WI38 (cell line): Measurements from ENCODE around the gene CASR.

ENCODE experiments used
- H3K4me3 ChIP-seq: 2 replicates; pipeline ENCODE4 v1.5.1; 2011; ENCODE audit warnings: low read depth, mild to moderate bottlenecking, control low read depth, low read length
- TF ChIP-seq, protein P1 (sequence below): IDR thresholded peaks from 2 replicates; pipeline ENCODE4 v1.5.1; 2012; ENCODE audit warnings: low read depth, mild to moderate bottlenecking, control low read depth, low read length

CASR gene

DNA sequence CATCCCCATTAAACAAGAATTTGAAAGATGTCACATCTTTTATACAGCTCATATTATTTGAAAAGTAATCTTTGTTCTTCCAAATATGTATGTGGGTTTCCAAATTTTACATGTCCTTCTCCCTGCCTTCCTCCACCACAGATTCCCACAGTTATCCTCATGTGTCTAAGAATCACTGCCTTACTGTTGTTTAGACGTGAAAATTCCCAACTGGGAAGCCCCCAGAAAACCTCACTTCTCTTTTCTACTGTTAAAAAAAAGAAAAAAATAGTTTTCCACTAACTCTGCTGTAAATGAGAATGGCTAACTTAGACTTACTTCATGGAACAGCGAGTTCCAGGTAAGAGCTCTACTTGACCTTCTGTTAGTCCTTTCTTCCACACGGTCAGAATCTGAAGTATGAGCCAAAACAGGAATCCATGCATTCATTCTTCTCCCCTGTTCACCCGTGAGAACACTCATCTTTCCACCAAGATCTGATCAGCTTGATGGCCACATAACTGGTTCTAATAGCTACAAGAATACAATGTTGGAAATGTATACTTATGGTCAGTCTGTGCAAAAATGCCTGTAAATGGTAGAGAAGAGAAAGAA lies 123.7 kb downstream of the CASR start:
- TF ChIP-seq, protein P1, sequence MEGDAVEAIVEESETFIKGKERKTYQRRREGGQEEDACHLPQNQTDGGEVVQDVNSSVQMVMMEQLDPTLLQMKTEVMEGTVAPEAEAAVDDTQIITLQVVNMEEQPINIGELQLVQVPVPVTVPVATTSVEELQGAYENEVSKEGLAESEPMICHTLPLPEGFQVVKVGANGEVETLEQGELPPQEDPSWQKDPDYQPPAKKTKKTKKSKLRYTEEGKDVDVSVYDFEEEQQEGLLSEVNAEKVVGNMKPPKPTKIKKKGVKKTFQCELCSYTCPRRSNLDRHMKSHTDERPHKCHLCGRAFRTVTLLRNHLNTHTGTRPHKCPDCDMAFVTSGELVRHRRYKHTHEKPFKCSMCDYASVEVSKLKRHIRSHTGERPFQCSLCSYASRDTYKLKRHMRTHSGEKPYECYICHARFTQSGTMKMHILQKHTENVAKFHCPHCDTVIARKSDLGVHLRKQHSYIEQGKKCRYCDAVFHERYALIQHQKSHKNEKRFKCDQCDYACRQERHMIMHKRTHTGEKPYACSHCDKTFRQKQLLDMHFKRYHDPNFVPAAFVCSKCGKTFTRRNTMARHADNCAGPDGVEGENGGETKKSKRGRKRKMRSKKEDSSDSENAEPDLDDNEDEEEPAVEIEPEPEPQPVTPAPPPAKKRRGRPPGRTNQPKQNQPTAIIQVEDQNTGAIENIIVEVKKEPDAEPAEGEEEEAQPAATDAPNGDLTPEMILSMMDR = no peak
- H3K4me3 ChIP-seq = no peak overlapping the region

DNA sequence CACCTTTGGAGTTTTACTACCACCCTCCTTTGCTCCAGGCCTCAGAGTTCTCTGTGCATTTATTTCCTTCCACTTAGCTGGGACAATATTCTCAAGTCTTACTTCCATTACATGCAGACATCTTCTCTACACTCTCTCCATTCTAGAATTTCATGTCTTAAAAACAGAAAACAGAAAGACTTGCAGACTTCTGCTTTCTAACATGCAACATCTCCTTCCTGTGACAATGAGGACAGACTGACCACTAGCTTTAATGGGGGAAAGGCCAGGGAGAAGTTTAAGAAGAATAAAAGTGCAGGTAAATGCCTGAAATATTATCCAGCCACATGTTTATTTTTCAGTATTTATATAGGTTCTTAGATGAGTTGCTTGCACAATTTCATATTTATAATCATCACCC lies 124.5 kb downstream of the CASR start:
- TF ChIP-seq, protein P1 = no peak
- no peak overlapping the region for H3K4me3 ChIP-seq

GRCh38 chr3:122310361-122310760 lies 126.9 kb downstream of the CASR start:
- TF ChIP-seq, protein P1 = no peak
- no peak overlapping the region for H3K4me3 ChIP-seq

- TF ChIP-seq, protein P1 = no peak
- H3K4me3 ChIP-seq = no peak overlapping the region
Measured at GRCh38 chr3:122312826-122313225, 129.4 kb downstream of the CASR start.

DNA sequence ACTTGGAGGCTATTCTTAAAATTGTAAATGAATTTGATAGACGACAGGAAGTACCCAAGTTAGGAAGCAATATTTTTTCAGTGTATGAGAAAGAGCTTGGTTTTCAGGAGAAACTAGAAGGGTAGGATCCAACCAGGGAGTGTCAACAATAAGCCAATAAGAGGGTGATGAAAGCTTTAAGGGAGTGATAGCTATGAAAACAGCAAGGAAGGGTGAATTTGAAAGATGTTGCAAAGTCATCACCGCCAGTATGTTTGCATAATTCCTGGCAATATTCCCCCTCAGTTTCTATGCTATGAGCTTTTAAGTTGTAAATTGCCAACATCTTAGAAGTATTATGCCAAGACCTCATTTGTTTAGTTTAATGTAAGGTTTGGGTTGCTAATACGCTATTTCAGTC lies 129.8 kb downstream of the CASR start:
- TF ChIP-seq, protein P1 = no peak
- no peak overlapping the region for H3K4me3 ChIP-seq

- TF ChIP-seq, protein P1 = no peak
- no peak overlapping the region for H3K4me3 ChIP-seq
Measured at GRCh38 chr3:122314228-122314876, 130.9 kb downstream of the CASR start.

DNA sequence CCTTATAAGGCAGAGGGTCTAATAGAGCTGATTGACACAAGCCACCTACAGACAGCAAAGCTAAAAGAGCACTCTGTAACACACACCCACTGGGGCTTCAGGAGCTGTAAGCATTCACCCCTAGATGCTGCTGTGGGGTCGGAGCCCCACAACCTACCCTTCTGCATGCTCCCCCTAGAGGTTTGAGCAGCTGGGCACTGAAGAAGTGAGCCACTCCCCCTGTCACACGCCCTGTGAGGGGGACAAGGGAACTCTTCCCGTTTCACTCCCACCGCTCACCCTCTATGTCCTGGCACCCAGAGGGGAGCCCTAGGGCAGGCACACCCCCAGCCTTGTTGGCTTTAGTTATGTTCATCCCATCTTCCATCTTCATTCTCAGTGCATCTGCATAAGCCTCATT lies 132.2 kb downstream of the CASR start:
- TF ChIP-seq, protein P1 = no peak
- no peak overlapping the region for H3K4me3 ChIP-seq
